ENCODE results near the gene UBE3B. TPM values are rescaled to one million over a fixed set of nuclear protein-coding genes. Genes with fewer than 3 reads are reported as not detected.

The UBE3B gene
- total and polyA plus RNA-seq, 2 donors (not counting 1 experiment from before 2014, with no cell fraction given) = 27.2 to 52.1 TPM

DNA sequence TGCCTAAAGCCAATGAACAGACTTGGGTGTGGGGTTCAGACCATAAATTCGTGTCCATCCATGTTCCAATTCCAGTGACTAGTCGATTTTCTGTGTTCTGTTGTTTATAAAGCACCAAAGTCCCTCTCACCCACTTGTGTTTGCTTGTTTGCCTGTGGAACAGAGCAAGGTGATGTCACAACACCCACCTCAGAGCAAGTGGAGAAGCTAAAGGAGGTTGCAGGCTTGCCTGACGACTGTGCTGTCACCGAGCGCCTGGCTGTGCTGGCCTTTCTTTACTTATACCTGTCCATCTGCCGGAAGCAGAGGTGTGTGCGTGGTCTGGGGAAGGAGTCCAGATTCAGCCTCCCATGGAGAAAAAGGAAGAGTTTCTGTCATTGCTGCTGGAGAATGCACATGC lies 102.2 kb downstream of the UBE3B start:
- H3K4me1 Mint-ChIP-seq = peaks cover 4% of the 10 kb centered on the region
- ChIA-PET POLR2A (no interaction called here), CTCF (interaction anchor here (0.6 kb wide), 1 partner anchor 201 kb away, joined by 3 read pairs; no protein-coding TSS in a partner anchor)
- ATAC-seq (ENCODE audit: low read depth) = no peak
- intact Hi-C loops (cut with micrococcal nuclease) = no loop called here
- Histone ChIP-seq H4K20me1 (ENCODE audit: control insufficient read depth, insufficient read depth, low read length, poor library complexity, severe bottlenecking) (no peaks in the 10 kb centered on the region), H2AFZ (ENCODE audit: insufficient read depth, low read depth, low read length, poor library complexity, severe bottlenecking) (no peak overlapping the region), H3K9ac (ENCODE audit: low read length) (no peak overlapping the region), H3K27me3 (replicated peaks in 1 of 4; ENCODE audit: control extremely low read depth in 1 of 4, control insufficient read depth in 3 of 4, insufficient read depth in 4 of 4, low read length in 3 of 4) (no peaks in the 10 kb centered on the region), H3K79me2 (ENCODE audit: control insufficient read depth, insufficient read depth, low read length) (peaks cover 2% of the 10 kb centered on the region), H3K9me3 (ENCODE audit: control extremely low read depth in 1 of 3, control insufficient read depth in 2 of 3, insufficient read depth in 1 of 3, low read length in 2 of 3) (no peaks in the 10 kb centered on the region), H3K36me3 (replicated peaks in 1 of 2; ENCODE audit: control extremely low read depth in 1 of 2, control insufficient read depth in 1 of 2, extremely low read depth in 1 of 2, insufficient read depth in 2 of 2, low read length in 1 of 2) (peaks cover 0 to 35% of the 10 kb centered on the region in 2 experiments), H3K27ac (ENCODE audit: low read length in 2 of 2) (no peak overlapping the region), H3K4me2 (replicated peaks; ENCODE audit: low read depth, low read length, poor library complexity, severe bottlenecking) (no peak overlapping the region), H3K4me3 (ENCODE audit: control extremely low read depth in 1 of 5, extremely low read depth in 1 of 5, insufficient read depth in 1 of 5, low read depth in 2 of 5, low read length in 4 of 5) (no peak overlapping the region), H3K4me1 (ENCODE audit: control insufficient read depth in 2 of 2, insufficient read depth in 2 of 2, low read length in 2 of 2) (peaks cover under 1 to 3% of the 10 kb centered on the region in 2 donors)
- H3K9me3 Mint-ChIP-seq (ENCODE audit: insufficient read depth) = no peaks in the 10 kb centered on the region
- WGBS (ENCODE audit: insufficient coverage) = 100% methylated on average over 5 of the region's 7 CpGs
- H3K27me3 Mint-ChIP-seq = no peaks in the 10 kb centered on the region
- H3K27ac Mint-ChIP-seq = no peak overlapping the region
- no peak for TF ChIP-seq CTCF (IDR thresholded peaks at IDR 0.05)
- no peak for TF ChIP-seq EZH2 (IDR thresholded peaks at IDR 0.05; ENCODE audit: borderline replicate concordance, insufficient read depth, low read depth, low read length, poor library complexity, severe bottlenecking)
- no peak overlapping the region for H3K4me3 Mint-ChIP-seq
- no peak for DNase-seq

DNA sequence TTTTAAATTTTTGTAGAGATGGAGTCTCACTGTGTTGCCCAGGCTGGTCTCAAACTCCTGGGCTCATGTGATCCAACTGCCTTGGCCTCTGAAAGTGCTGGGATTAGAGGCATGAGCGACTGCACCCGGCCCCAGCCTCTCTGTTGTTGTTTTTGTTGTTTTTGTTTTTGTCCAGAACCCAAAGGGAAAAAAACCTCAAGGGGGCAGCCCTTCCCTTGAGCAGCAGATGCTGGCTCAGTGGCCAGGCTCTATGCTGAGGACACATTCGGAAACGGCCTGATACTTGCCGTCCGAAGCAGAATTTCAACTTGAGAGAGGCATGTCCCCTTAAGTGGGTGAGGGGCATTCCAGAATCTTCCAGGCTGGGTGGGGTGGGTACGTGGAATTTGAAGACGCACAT lies 102.8 kb downstream of the UBE3B start:
- H4K20me1 ChIP-seq (ENCODE audit: control insufficient read depth, insufficient read depth, low read length, poor library complexity, severe bottlenecking) = no peaks in the 10 kb centered on the region
- Mint-ChIP-seq H3K9me3 (ENCODE audit: insufficient read depth) (no peaks in the 10 kb centered on the region), H3K4me3 (no peak overlapping the region), H3K27ac (no peak overlapping the region), H3K4me1 (no peaks in the 10 kb centered on the region), H3K27me3 (no peaks in the 10 kb centered on the region)
- 100% methylated on average over 5 of the region's 8 CpGs for WGBS (ENCODE audit: insufficient coverage)
- no peak for ATAC-seq (ENCODE audit: low read depth)
- H2AFZ ChIP-seq (ENCODE audit: insufficient read depth, low read depth, low read length, poor library complexity, severe bottlenecking) = no peak overlapping the region
- no peaks in the 10 kb centered on the region for H3K9me3 ChIP-seq (ENCODE audit: control extremely low read depth in 1 of 3, control insufficient read depth in 2 of 3, insufficient read depth in 1 of 3, low read length in 2 of 3)
- no peak overlapping the region for H3K27ac ChIP-seq (ENCODE audit: low read length in 2 of 2)
- H3K27me3 ChIP-seq (replicated peaks in 1 of 4; ENCODE audit: control extremely low read depth in 1 of 4, control insufficient read depth in 3 of 4, insufficient read depth in 4 of 4, low read length in 3 of 4) = no peaks in the 10 kb centered on the region
- no peak overlapping the region for H3K9ac ChIP-seq (ENCODE audit: low read length)
- no peak overlapping the region for H3K4me3 ChIP-seq (ENCODE audit: control extremely low read depth in 1 of 5, extremely low read depth in 1 of 5, insufficient read depth in 1 of 5, low read depth in 2 of 5, low read length in 4 of 5)
- intact Hi-C loops (cut with micrococcal nuclease) = no loop called here
- H3K4me1 ChIP-seq (ENCODE audit: control insufficient read depth in 2 of 2, insufficient read depth in 2 of 2, low read length in 2 of 2) = no peaks in the 10 kb centered on the region
- TF ChIP-seq CTCF (IDR thresholded peaks at IDR 0.05) (no peak), EZH2 (IDR thresholded peaks at IDR 0.05; ENCODE audit: borderline replicate concordance, insufficient read depth, low read depth, low read length, poor library complexity, severe bottlenecking) (no peak)
- no peaks in the 10 kb centered on the region for H3K79me2 ChIP-seq (ENCODE audit: control insufficient read depth, insufficient read depth, low read length)
- peaks cover 0 to 35% of the 10 kb centered on the region in 2 experiments for H3K36me3 ChIP-seq (replicated peaks in 1 of 2; ENCODE audit: control extremely low read depth in 1 of 2, control insufficient read depth in 1 of 2, extremely low read depth in 1 of 2, insufficient read depth in 2 of 2, low read length in 1 of 2)
- no peak overlapping the region for H3K4me2 ChIP-seq (replicated peaks; ENCODE audit: low read depth, low read length, poor library complexity, severe bottlenecking)
- DNase-seq = no peak
- POLR2A ChIA-PET = no interaction called here
- CTCF ChIA-PET = no interaction called here

All from B cell (primary cell).